ENCODE measurements around the gene ARMC12. TPM values are rescaled to one million over a fixed set of nuclear protein-coding genes. Genes with fewer than 3 reads are reported as not detected.

ARMC12 gene
- polyA plus RNA-seq, 4 donors = 0.42 to 1.5 (median 1.1) TPM

DNA sequence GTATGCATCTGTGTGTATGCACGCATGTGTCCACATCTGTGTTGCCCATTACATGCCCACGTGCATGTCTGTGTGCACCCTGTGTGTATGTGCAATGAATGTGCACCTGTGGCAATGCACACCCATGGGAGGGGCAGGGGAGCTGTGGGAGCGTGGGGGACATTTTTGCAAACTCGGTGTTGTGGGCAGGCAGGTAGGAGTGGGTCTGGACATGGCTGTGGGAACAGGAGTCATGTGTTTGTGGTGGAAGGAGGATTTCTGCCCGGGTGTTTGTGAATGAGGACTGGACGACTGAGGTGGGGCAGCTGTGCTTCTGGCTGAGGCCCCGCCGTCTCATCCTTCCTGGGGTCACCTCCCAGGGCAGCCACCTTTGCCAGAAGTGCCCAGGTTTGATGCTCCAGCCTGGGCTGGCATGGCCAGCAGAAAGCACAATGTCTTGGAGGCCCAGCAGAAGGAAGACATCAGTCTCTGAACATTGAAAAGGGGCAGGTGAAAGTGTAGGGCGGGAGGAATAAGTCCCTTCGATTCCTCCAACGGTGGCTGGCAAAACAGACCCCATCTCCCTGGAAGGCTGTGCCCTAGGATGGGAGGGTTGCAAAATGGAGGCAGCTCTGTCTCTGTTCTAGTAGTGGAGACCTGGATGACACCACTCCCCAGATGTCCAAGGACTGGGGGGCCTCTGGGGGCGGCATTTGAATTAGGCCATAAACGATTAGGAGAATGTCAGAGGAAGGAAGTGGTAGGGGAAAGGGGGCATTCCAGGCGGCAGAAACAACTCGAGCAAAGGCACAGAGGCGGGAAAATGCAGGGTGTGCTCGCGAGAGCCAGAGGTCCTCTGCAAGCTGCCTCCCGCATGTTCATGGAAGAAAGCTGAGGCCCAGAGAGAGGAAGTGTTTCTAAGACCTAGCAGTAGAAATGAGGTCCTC lies 19.1 kb upstream of the ARMC12 start:
- no peak for DNase-seq (ENCODE audit: low read depth in 4 of 4, low spot score in 3 of 4)

GRCh38 chr6:35718375-35718736 lies 18.5 kb upstream of the ARMC12 start:
- DNase-seq (ENCODE audit: low read depth in 4 of 4, low spot score in 3 of 4) = no peak

- peak in 1 of 4 donors; percentile 31 for DNase-seq (ENCODE audit: low read depth in 4 of 4, low spot score in 3 of 4)
Observed at GRCh38 chr6:35718911-35719381, 17.9 kb upstream of the ARMC12 start.

DNA sequence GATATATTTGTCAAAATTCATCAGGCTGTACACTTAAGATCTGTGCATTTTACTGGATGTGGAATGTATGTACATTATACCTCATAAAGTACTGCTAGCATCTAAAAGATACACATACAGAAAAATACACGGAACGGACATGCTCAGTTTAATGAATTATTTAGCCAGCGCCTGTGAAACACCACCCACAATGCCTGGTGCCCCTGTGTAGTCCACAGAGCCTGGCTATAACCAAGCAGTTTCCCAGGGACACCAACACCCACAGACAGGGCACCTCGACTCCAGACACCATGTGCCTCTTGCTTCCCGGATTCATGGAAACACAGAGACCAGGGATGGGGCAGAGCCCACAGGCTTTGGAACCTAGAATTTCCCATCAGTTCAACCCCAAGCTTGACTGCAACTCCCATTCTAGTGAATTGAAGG lies 17.4 kb upstream of the ARMC12 start:
- no peak for DNase-seq (ENCODE audit: low read depth in 4 of 4, low spot score in 3 of 4)

DNA sequence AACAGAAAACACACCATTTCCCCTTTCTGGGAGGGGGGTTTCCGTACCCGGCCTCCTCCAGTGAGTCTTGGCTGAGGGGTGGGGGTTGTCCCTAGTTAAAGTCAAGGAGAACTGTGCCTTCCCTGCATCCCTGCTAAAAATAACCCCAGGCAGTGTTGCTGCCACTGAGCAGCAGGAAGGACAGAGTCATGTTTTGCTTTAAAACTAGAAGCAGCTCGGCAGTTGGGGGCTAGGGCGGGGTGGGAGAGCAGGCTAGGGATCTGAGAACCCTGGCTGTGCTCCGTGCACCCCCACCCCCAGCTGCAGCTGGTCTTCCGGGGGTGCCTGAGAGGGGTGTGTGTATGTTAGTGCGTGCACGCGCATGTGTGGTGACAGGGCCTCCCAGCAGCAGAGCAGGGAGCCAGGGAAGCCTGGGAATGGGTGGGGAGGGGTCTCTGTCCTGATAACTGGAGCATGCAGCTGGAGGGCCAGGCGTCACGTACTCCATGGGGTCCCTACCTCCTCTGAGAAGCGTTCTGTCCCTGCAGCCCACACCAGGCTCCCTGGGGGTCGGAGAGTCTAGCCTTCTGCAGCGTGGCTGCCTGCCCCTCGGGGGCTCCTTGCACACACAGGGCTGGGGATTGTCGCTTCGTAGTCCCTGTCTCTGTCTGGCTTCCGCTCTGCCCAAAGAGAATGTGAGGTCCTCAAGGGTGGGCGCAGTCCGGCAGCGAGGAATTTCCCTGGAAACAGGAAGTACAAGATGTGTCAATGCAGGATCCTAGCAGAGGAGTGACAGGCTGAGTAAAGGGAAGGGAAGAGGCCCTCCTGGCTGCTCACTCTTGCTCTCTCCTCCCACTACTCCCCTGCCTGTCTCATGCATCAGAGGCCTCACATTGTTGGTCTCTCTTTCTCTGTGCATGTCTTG lies 16.8 kb upstream of the ARMC12 start:
- DNase-seq (ENCODE audit: low read depth in 4 of 4, low spot score in 3 of 4) = peak in 2 of 4 donors; percentile 50 to 68

DNA sequence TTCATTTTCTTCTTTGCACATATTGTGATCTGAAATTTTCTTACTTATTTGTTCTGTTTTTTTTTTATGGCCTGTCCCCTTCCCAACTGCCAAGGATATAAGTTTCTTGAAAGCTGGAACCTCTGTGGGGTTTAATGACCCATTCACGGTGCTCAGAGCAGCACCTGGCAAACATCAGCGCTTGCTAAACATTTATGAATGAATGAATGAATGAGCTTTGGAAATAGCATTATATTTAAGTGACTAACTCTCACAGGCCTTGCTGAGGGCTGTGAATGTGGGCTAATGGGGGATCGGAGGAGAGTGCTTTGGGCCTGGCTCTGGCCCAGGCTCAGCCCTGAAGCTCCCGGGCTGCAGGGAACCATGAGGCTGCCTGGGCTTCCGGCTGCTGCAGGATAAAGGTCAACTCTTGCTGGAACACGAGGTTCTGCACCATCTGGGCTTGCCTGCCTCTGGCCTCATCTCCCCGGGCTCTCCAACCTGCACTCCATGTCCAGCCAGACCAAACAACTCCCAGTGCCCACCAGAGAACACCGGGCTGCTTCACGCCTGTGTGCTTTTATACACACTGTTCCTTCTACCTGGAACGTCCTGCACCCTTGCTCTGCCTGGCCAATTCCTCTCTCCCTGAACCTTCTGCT lies 14.6 kb upstream of the ARMC12 start:
- DNase-seq (ENCODE audit: low read depth in 4 of 4, low spot score in 3 of 4) = no peak

- no peak for DNase-seq (ENCODE audit: low read depth in 4 of 4, low spot score in 3 of 4)
Observed at GRCh38 chr6:35723587-35723986, 13.2 kb upstream of the ARMC12 start.

GRCh38 chr6:35724059-35724458 lies 12.8 kb upstream of the ARMC12 start:
- no peak for DNase-seq (ENCODE audit: low read depth in 4 of 4, low spot score in 3 of 4)

GRCh38 chr6:35724471-35724870 lies 12.4 kb upstream of the ARMC12 start:
- DNase-seq (ENCODE audit: low read depth in 4 of 4, low spot score in 3 of 4) = no peak

- DNase-seq (ENCODE audit: low read depth in 4 of 4, low spot score in 3 of 4) = no peak
Observed at GRCh38 chr6:35725081-35725708, 11.6 kb upstream of the ARMC12 start.

DNA sequence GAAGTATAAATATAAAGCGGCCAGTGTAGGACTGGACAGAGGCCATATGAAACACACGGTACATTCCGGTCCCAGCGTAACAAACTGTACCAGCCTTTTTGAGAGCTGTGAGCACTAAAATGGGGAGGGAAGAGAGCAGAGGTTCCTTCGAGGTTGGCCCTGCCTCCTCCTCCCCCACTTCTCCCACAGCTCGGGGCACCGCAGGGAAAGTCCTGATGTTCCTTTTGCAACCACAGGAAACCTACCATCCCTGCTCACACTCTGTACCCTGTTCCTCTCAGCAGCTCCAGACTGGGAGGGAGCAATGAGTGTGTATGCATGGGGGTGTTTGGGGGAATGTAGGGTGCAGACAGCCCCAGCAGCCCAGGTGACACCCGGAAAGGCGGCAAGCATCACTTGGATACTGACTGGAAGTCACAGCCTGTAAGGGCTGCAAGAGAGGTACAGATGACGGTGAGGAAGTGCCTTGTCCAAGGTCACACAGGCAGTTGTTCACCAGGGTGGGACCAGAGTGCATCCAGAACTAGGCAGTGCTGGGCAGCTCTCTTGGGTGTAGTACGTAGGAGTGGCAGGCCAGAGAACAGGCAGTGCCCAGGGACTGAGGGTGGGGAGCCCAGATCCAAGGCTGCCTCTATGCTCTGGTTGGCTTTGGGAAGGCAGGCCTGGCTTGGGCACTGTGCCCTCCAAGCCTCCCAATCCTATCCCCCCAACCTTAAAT lies 11.0 kb upstream of the ARMC12 start:
- no peak for DNase-seq (ENCODE audit: low read depth in 4 of 4, low spot score in 3 of 4)

DNA sequence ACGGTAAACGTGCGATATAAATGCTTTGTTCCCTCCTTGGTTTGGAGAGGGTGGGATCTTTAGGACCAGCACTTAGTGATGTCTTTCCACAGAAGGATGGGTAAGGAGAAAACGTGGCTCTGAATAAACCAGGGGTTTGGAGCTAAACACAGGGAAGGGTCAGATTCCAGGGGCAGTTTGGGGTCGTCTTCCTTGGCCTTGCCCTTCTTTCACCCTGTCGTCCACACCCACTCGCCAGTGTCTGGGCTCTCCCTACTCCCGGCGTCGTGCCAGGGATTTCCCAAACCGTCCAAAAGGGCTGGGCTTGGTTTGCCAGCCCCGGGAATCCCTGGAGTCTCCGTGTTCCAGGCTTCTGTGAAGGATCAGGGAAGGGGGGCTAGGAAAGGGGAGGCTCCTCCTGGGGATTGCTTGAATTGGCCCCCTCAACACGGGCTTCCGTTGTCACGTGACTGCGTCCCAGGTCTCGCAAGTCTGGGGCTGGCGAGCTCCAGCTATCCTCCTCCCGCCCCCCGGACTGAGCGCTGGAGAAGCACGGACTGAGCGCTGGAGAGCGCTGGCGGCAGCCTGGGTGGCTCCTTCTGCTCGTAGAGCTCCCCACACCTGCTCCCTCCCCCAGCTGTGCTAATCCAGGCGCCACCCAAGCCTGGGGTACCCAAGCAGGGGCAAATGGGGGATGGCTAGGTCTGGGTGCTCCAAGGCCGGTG lies 9.4 kb upstream of the ARMC12 start:
- peak; percentile 56 to 67 (median 64) for DNase-seq (ENCODE audit: low read depth in 4 of 4, low spot score in 3 of 4)

DNA sequence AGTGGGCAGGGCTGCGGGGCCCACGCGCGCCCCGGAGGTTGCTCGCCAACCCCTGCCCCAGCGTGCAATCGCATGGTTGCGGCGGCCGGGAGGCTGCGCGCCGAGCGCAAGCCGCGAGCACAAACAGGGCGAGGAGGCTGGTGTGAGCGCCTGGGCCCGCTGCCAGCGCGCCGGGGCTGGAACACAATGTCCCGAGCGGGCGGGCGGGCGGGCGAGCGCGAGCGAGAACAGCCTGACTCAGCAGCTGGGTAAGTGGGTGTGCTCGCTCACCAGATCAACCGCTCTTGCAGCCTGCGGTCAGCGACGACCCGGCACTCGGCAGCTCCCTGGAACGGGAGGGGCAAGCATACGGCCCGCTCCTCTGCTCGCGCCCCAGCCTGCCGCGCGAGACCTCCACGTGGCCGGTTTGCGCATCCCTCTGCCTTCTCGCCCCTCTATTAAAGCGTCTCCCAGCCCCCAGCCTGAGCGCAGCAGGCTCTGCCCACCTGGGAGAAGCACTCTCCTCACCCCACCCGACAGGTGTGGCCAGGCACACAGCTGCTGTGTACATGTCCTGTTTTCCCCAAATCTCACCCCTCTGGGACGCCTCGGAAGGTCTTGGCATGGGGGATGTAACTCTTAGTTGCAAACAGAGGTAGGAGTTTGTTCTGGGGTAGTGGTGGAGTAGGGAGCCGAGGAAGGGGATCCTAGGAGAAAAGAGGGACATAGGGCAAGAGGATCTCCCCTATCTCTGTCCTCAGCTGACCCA lies 8.7 kb upstream of the ARMC12 start:
- peak; percentile 62 to 68 (median 64) for DNase-seq (ENCODE audit: low read depth in 4 of 4, low spot score in 3 of 4)

DNA sequence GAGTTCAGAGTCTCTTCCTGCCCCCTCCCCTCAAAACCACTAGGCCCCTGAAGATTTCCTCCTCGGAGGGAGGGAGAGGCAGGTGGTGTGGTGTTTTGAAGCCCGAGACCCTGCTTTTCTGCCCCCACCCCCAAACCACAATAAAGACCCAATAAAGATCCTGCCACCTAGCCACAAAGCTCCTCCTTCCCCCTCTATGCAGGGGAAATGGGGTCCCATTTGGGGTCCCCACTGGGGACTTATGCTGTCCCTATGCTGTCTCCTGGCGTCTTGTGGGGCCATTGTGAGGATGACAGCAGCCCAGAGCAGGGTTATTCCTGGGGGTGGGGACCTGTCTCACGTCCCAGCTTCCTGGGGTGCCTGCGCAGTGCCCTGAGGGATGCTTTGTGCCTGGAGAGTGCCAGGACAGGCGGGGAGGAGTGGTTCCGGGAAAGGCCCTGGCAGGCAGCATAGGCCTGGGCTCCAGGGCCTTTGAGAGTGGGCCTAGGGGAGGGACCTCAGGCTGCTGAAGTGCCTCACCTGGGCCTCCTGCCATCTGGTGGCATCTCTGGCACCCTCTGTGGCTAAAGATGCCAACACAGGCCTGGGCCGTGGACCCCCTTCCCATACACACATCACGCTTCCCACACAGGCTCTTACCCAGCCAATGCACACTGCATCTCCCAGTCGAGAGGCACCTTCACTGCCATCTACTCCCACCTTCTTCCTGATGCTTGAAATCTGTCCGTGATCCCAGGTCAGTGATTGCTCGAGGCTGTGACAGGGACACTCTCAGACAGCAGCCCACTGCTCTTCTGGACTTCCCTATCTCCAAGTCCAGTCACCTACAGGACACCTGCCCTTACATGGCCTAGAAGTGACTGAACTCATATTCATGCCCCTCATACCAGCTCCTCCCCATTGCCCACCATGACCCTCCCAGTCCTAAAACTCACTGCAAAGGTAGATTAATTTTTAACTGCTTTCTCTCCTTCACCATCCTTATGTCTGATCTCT lies 7.9 kb upstream of the ARMC12 start:
- no peak for DNase-seq (ENCODE audit: low read depth in 4 of 4, low spot score in 3 of 4)

DNA sequence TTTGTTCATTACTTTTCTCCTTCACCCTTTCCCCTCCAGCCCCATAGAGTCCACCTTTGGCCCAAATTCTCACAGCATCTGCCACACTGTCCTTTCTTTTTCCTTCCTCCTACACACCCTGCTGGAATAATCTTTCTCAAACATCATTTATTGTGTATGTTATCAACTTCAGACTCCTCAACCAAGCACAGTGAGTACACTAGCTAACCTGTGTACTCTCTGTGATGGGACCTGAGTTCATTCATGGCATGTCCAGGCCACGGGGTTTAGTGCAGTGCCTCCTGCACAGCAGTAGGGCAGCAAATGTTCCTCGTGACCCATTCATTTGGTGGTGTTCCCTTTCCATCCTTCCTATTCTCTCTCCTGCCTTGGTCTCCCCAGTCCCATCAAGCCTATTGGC lies 7.1 kb upstream of the ARMC12 start:
- DNase-seq (ENCODE audit: low read depth in 4 of 4, low spot score in 3 of 4) = no peak

GRCh38 chr6:35730745-35731413 lies 6.0 kb upstream of the ARMC12 start:
- DNase-seq (ENCODE audit: low read depth in 4 of 4, low spot score in 3 of 4) = no peak

DNA sequence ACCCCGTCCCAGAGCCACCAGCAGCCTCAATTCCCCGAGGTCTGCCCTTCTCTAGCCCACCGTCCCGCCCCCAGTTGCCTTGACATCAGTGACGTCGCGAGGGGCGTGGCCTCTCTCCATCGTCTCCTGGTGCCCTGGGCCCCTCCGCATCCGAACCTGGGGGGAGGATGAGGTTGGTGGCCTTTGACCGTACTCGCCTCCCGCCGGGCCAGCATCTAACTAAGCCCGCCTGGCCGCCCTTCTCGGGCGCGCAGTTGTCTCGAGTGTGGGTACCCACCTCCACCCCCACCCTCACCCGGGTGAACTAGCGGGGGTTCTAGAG lies 5.5 kb upstream of the ARMC12 start:
- DNase-seq (ENCODE audit: low read depth in 4 of 4, low spot score in 3 of 4) = peak; percentile 74 to 80 (median 78)
